Neural cell (in vitro differentiated cells): ENCODE data around the gene MPV17L. TPM values are rescaled to one million over a fixed set of nuclear protein-coding genes. Genes with fewer than 3 reads are reported as not detected.
"Not testable (repeated sequence)": the region's sequence is repeated elsewhere in the genome, so short reads cannot be mapped to it uniquely, and the experiment has no call there.

ENCODE experiments used
- H2AFZ ChIP-seq: fragments of 200-600, 300-800 bp; sonication (generic), shearing (Covaris generic); 2 replicates; pipeline ENCODE4 v1.6.0; 2014; ENCODE audit warnings: low read depth, mild to moderate bottlenecking, antibody characterized with exemption, low read length, moderate library complexity
- H3F3A ChIP-seq: fragments of 200-600 bp; shearing (Covaris generic); 2 replicates; pipeline ENCODE4 v1.6.1; 2016; ENCODE audit warnings: mild to moderate bottlenecking, moderate library complexity, mixed read lengths, antibody characterized with exemption, low read length; ENCODE audit not compliant: insufficient read depth, poor library complexity, severe bottlenecking
- H3K27ac ChIP-seq: fragments of 200-600, 300-800 bp; sonication (generic), shearing (Covaris generic); 2 replicates; pipeline ENCODE4 v1.5.1; 2014; ENCODE audit warnings: mild to moderate bottlenecking, low read length, moderate library complexity
- H3K27me3 ChIP-seq: fragments of 300-800, 200-600 bp; sonication (generic), shearing (Covaris generic); 2 replicates; pipeline ENCODE4 v1.6.0; 2014; ENCODE audit warnings: mild to moderate bottlenecking, low read depth, low read length, moderate library complexity; ENCODE audit not compliant: insufficient read depth
- H3K36me3 ChIP-seq: fragments of 300-800, 200-600 bp; sonication (generic), shearing (Covaris generic); 2 replicates; pipeline ENCODE4 v1.5.1; 2014; ENCODE audit warnings: mild to moderate bottlenecking, antibody characterized with exemption, low read length, moderate library complexity; ENCODE audit not compliant: insufficient read depth
- H3K4me2 ChIP-seq: fragments of 300-800, 200-600 bp; sonication (generic), shearing (Covaris generic); 2 replicates; pipeline ENCODE4 v1.6.0; 2014; ENCODE audit warnings: mild to moderate bottlenecking, low read length
- H3K4me3 ChIP-seq: fragments of 300-800, 200-600 bp; sonication (generic), shearing (Covaris generic); 2 replicates; pipeline ENCODE4 v1.5.1; 2014; ENCODE audit warnings: mild to moderate bottlenecking, low read length, moderate library complexity
- H3K79me2 ChIP-seq: fragments of 200-600 bp; shearing (Covaris generic); replicated peaks from 2 replicates; pipeline ENCODE4 v1.6.0; 2014; ENCODE audit warnings: mild to moderate bottlenecking, low read length, moderate library complexity; ENCODE audit not compliant: insufficient read depth
- H3K9ac ChIP-seq: fragments of 300-800, 200-600 bp; sonication (generic), shearing (Covaris generic); 2 replicates; pipeline ENCODE4 v1.6.1; 2016; ENCODE audit warnings: mild to moderate bottlenecking, low read length, mixed read lengths
- H3K9me2 ChIP-seq: fragments of 200-600 bp; shearing (Covaris generic); 2 replicates; pipeline ENCODE4 v1.6.1; 2016; ENCODE audit warnings: mild to moderate bottlenecking, low read length, mixed read lengths; ENCODE audit not compliant: insufficient read depth
- H3K9me3 ChIP-seq: fragments of 200-600, 300-800 bp; sonication (generic), shearing (Covaris generic); 2 replicates; pipeline ENCODE4 v1.6.1; 2016; ENCODE audit warnings: mild to moderate bottlenecking, mixed run types, low read length, moderate library complexity, mixed read lengths
- H4K20me1 ChIP-seq: fragments of 200-600 bp; shearing (Covaris generic); 2 replicates; pipeline ENCODE4 v1.6.1; 2016; ENCODE audit warnings: mild to moderate bottlenecking, mixed run types; ENCODE audit not compliant: insufficient read depth
- polyA minus RNA-seq: library from RNA; depleted of rRNA, polyadenylated mRNA; stranded (reverse); fragments of >200 nt; gene quantifications from 2 replicates; pipeline ENCODE4 v1.2.3, GENCODE V29; 2014
- polyA plus RNA-seq: library from polyadenylated mRNA; depleted of rRNA; stranded (reverse); fragments of >200 nt; gene quantifications from 2 replicates; pipeline ENCODE4 v1.2.3, GENCODE V29; 2014

The MPV17L gene
- 0.10 and 0.36 TPM in 2 replicates for polyA plus RNA-seq
- 0.97 and 2.5 TPM in 2 replicates for polyA minus RNA-seq

GRCh38 chr16:15395631-15396508, at the start of gene MPV17L:
Gene MPV17L, plus strand, starts transcription at chr16:15395754. Its CDS starts 144 bp downstream, at chr16:15395898.
- not testable (repeated sequence) for H3K79me2 ChIP-seq, H3K36me3 ChIP-seq, H3K27ac ChIP-seq, H3K9me3 ChIP-seq, H3K27me3 ChIP-seq, H2AFZ ChIP-seq, H3K9me2 ChIP-seq, H3F3A ChIP-seq, H4K20me1 ChIP-seq, H3K4me2 ChIP-seq
- H3K9ac ChIP-seq: peak within 1 kb of the TSS; percentile 5
- H3K4me3 ChIP-seq: peak within 1 kb of the TSS; percentile 51

- not testable (repeated sequence) for H3K27me3 ChIP-seq, H3K9ac ChIP-seq, H3K4me2 ChIP-seq, H3K4me3 ChIP-seq, H2AFZ ChIP-seq, H3K36me3 ChIP-seq, H3K9me3 ChIP-seq, H3K9me2 ChIP-seq, H4K20me1 ChIP-seq, H3F3A ChIP-seq, H3K27ac ChIP-seq, H3K79me2 ChIP-seq
Observed at GRCh38 chr16:15348721-15349120, 46.8 kb upstream of the MPV17L start.

GRCh38 chr16:15351251-15351650, 44.3 kb upstream of the MPV17L start:
- not testable (repeated sequence) for H3K36me3 ChIP-seq, H3K4me2 ChIP-seq, H4K20me1 ChIP-seq, H3K27me3 ChIP-seq, H3K9me3 ChIP-seq, H2AFZ ChIP-seq, H3K79me2 ChIP-seq, H3K4me3 ChIP-seq, H3K27ac ChIP-seq, H3F3A ChIP-seq, H3K9me2 ChIP-seq, H3K9ac ChIP-seq

GRCh38 chr16:15351745-15352144, 43.8 kb upstream of the MPV17L start:
- not testable (repeated sequence) for H3K9me3 ChIP-seq, H4K20me1 ChIP-seq, H3K9ac ChIP-seq, H3K4me2 ChIP-seq, H3F3A ChIP-seq, H3K4me3 ChIP-seq, H3K36me3 ChIP-seq, H3K27ac ChIP-seq, H3K79me2 ChIP-seq, H3K9me2 ChIP-seq, H3K27me3 ChIP-seq, H2AFZ ChIP-seq

GRCh38 chr16:15352852-15353251, 42.7 kb upstream of the MPV17L start:
- H2AFZ ChIP-seq, H3K36me3 ChIP-seq, H4K20me1 ChIP-seq, H3K79me2 ChIP-seq, H3K9me3 ChIP-seq, H3K4me3 ChIP-seq, H3K4me2 ChIP-seq, H3K27me3 ChIP-seq, H3K9me2 ChIP-seq, H3K9ac ChIP-seq, H3F3A ChIP-seq, H3K27ac ChIP-seq: not testable (repeated sequence)

DNA sequence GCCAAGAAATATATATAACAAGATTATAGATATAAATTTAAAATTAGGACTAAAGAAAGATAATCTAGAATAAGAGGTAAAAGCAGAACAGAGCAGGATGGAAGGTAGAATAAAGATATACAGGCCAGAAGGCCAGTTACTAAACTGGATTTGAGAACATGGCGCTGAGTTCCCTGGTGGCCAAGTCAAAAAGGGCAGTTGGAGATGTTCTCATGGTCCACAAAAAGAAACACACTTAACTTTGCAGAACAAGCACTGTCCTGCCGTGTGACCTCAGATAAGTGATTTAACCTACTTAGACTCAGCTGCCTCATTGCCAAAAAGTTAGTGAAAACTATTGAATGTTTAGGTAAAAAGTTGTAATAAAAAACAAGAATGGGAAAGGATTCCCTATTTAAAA, 40.7 kb upstream of the MPV17L start:
- H4K20me1 ChIP-seq, H3K36me3 ChIP-seq, H3K9me3 ChIP-seq, H3K9ac ChIP-seq, H3K79me2 ChIP-seq, H3K4me2 ChIP-seq, H3K27ac ChIP-seq, H2AFZ ChIP-seq, H3K9me2 ChIP-seq, H3F3A ChIP-seq, H3K4me3 ChIP-seq, H3K27me3 ChIP-seq: not testable (repeated sequence)

- H3K36me3 ChIP-seq, H4K20me1 ChIP-seq, H3K4me2 ChIP-seq, H3K27me3 ChIP-seq, H3K9me3 ChIP-seq, H3K4me3 ChIP-seq, H3F3A ChIP-seq, H3K9me2 ChIP-seq, H3K27ac ChIP-seq, H3K79me2 ChIP-seq, H2AFZ ChIP-seq, H3K9ac ChIP-seq: not testable (repeated sequence)
Observed at GRCh38 chr16:15357495-15357894, 38.1 kb upstream of the MPV17L start.

DNA sequence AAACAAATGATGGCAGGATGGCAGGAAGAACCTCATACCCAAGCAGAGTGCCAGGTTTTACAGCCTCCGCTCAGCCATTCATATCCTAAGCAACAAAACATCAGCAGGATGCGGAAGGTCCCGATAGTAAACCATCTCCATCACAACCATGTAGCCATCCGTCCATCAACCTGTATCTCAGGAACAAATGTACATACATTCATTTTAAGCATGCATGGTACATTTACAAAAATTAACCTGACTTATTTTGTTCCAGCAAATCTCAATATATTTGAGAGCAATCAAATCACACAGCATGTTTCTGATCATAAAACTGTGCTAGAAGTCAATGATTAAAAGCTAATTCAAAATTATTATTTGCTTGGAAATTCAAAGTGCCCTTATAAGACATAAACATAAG, 17.4 kb upstream of the MPV17L start, which contains the start of gene NPIPA5:
NPIPA5 (minus strand) TSS at position 101 of the 400 bp plus-strand sequence; CDS start at position 101, 0 bp downstream.
- not testable (repeated sequence) for H2AFZ ChIP-seq, H3K27me3 ChIP-seq, H3K4me2 ChIP-seq, H3K9me3 ChIP-seq, H3K4me3 ChIP-seq, H3K9me2 ChIP-seq, H3K79me2 ChIP-seq, H4K20me1 ChIP-seq, H3K36me3 ChIP-seq, H3F3A ChIP-seq, H3K27ac ChIP-seq, H3K9ac ChIP-seq
